GM21619 (cell line): ENCODE results near the gene SFTPB.
"Not testable (repeated sequence)": the region's sequence is repeated elsewhere in the genome, so short reads cannot be mapped to it uniquely, and the experiment has no call there.

Experiments
- ATAC-seq: cut with Tn5 transposase; IDR thresholded peaks from one replicate; pipeline ENCODE4 v1.9.1; 2021; ENCODE audit not compliant: unreplicated experiment

Gene SFTPB

GRCh38 chr2:85668009-85668856, at the start of gene SFTPB:
Gene SFTPB (minus strand): TSS chr2:85668199. CDS start chr2:85668183, 16 bp downstream.
- no peak for ATAC-seq

- no peak for ATAC-seq
These were observed 49.5 kb upstream of the SFTPB start for GRCh38 chr2:85717308-85718008.

- no peak for ATAC-seq
These were observed 48.4 kb upstream of the SFTPB start for GRCh38 chr2:85716346-85716914.

- ATAC-seq, result no peak
These were observed 46.8 kb upstream of the SFTPB start for GRCh38 chr2:85714841-85715240.

GRCh38 chr2:85714421-85714820, 46.4 kb upstream of the SFTPB start:
- not testable (repeated sequence) for ATAC-seq

GRCh38 chr2:85713836-85714235, 45.8 kb upstream of the SFTPB start:
- ATAC-seq, result no peak

- no peak for ATAC-seq
These were observed 45.0 kb upstream of the SFTPB start for GRCh38 chr2:85712849-85713612.

- no peak for ATAC-seq
These were observed 44.3 kb upstream of the SFTPB start for GRCh38 chr2:85712336-85712735.

- no peak for ATAC-seq
These were observed 43.6 kb upstream of the SFTPB start for GRCh38 chr2:85711578-85712060.

GRCh38 chr2:85710687-85711577, 42.9 kb upstream of the SFTPB start:
- no peak for ATAC-seq

GRCh38 chr2:85709401-85709811, 41.4 kb upstream of the SFTPB start:
- ATAC-seq, result no peak

- ATAC-seq, result no peak
These were observed 40.6 kb upstream of the SFTPB start for GRCh38 chr2:85708641-85709040.

- peak; percentile 56 for ATAC-seq
These were observed 39.3 kb upstream of the SFTPB start for GRCh38 chr2:85707304-85707703.

GRCh38 chr2:85706599-85707296, 38.7 kb upstream of the SFTPB start:
- no peak for ATAC-seq

- ATAC-seq, result no peak
These were observed 38.1 kb upstream of the SFTPB start for GRCh38 chr2:85706063-85706462.

GRCh38 chr2:85705680-85706039, 37.7 kb upstream of the SFTPB start:
- no peak for ATAC-seq

- peak; percentile 64 for ATAC-seq
These were observed 37.0 kb upstream of the SFTPB start for GRCh38 chr2:85704800-85705679.

GRCh38 chr2:85704038-85704437, 36.0 kb upstream of the SFTPB start:
- ATAC-seq, result no peak
